H7 (cell line): ENCODE measurements around the gene DSTYK. TPM values are rescaled to one million over a fixed set of nuclear protein-coding genes. Genes with fewer than 3 reads are reported as not detected.

Experiments used
- DNase-seq: peaks from one replicate; pipeline ENCODE4 v3.0.0; 2012
- H3K27me3 ChIP-seq: 2 replicates; pipeline ENCODE4 v1.6.0; 2011; ENCODE audit warnings: mild to moderate bottlenecking, low read length; ENCODE audit not compliant: control insufficient read depth, insufficient read depth
- H3K36me3 ChIP-seq: replicated peaks from 2 replicates; pipeline ENCODE4 v1.5.1; 2011; ENCODE audit warnings: low read length; ENCODE audit not compliant: control insufficient read depth, insufficient read depth
- H3K4me3 ChIP-seq: 2 replicates; pipeline ENCODE4 v1.5.1; 2011; ENCODE audit warnings: low read depth, mild to moderate bottlenecking, control low read depth, low read length, moderate library complexity; ENCODE audit not compliant: insufficient read depth
- total RNA-seq: library from RNA; depleted of rRNA; stranded (reverse); fragments of >200 nt; shearing (Covaris generic); gene quantifications from 2 replicates; pipeline ENCODE4 v1.2.3, GENCODE V29; 2014

Gene DSTYK
- total RNA-seq, 1 experiment from 2014 or later, result 10.9 TPM

DNA sequence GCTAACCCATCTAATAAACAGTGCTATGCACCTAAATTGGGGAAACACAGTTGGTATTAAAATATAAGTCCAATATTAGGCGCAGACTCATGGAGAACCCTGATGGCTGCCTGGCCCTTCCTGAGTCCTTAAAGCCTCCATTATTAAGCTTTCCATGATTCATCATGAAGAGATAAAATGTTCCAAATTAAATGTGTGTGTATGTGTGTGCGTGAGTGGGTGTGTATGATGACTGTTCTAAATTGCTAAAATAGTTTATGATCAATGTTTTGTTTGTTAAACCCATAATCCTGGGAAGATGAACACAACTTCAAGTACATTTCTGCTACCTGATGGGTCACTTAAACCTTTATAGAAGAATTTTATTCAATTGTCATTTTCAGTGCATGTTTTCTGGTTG is 83.5 kb downstream of the DSTYK start:
- no peak overlapping the region for H3K4me3 ChIP-seq

DNA sequence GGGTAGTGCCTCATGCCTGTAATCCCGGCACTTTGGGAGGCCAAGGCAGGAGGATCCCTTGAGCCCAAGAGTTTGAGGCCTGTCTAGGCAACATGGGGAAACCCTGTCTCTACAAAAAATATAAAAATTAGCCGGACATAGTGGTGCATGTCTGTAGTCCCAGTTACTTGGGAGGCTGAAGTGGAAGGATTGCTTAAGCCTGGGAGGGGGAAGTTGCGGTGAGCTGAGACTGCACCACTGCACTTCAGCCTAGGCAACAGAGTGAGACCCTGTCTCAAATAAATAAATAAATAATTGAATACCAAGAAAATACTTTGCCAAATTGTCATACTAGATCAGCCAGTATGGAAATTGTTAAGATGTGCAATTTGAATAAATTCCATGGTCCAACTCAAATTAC is 83.9 kb downstream of the DSTYK start:
- Histone ChIP-seq H3K27me3 (no peaks in the 10 kb centered on the region), H3K4me3 (no peak overlapping the region), H3K36me3 (no peaks in the 10 kb centered on the region)
- DNase-seq, result no peak

More for the DNA sequence above, 83.5 kb downstream of the DSTYK start:
- H3K27me3 ChIP-seq, result no peaks in the 10 kb centered on the region
- no peak for DNase-seq
- no peaks in the 10 kb centered on the region for H3K36me3 ChIP-seq

DNA sequence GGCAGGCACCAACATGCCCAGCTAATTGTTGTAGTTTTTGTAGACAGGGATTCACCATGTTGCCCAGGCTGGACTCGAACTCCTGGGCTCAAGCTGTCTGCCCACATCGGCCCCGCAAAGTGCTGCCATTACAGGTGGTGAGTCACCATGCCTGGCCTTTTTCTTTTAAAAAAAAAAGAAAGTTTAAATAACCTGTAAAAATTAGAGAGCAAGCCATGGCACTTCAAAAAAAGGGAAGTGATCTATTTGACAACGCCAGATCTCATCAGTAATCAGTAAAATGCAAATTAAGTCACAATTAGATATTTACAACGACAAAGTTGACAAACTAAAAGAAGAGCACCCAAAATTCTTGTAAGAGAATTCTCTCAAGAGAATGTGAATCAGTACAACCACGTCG is 86.8 kb downstream of the DSTYK start:
- Histone ChIP-seq H3K36me3 (no peaks in the 10 kb centered on the region), H3K4me3 (no peak overlapping the region), H3K27me3 (no peaks in the 10 kb centered on the region)
- no peak for DNase-seq

DNA sequence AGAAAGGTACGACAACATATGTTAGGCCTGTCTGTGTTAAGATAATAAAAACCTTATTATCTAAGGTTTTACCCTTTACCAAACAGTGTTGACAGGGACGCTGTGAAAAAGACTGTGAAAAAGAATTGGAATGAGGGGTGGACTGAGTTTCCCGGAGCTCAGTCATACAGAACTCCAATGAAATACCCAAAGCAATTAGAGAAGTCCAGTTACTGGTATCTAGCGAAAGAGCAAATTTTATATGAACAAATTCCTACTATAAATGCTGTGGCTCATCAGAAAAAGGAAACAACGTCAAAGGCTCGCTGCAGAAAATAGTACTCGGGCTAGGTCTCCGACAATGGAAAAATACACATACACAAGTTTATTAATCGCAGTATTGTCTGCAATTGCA is 89.0 kb downstream of the DSTYK start:
- H3K4me3 ChIP-seq, result peak overlapping the region; percentile 99
- no peaks in the 10 kb centered on the region for H3K27me3 ChIP-seq
- H3K36me3 ChIP-seq, result peaks cover 1% of the 10 kb centered on the region
- no peak for DNase-seq

DNA sequence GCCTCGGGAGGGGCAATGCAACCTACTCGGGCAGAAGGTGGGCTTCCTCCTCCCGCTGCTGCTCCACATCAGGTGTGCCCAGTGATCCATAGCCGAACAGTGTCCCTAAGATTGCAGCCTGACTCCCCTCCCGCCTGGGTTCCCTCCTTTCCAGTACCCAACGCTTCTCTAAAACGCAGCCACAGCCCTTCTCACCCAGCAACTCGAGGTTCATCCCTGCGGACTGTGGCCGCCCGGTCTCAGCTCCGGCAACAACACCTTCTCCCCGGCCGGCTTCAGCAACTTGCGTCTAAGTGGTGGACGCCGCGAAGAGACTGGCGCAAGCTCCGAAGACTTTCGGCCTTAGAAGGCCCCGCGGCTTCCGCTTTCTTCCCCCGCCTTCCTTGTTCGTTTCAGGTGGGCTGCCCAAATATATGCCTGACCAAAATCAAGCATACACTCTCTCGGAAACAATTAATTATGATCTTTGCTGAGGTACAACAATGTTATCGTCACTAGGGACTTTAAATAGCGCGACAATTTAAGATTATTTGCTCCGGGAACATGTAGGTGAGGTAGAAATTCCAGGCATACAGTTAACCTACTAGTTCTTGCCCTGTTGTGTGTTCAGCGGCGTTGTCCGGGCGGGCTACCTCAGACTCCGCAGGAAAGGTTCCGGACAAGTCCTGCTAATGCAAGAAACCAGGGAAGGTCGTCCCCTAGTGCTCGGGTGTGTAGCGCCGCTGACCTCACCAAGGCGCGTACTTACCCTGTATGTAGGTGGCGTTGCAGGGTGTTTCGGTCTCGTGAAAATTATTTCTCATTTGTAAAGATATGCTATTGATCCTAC is 89.6 kb downstream of the DSTYK start, which contains the start of gene RBBP5:
Gene RBBP5 (minus strand): TSS at position 319 of the 829 bp plus-strand sequence. CDS start 105 bp downstream, at position 214.
- H3K36me3 ChIP-seq, result peaks cover 1% of the 10 kb centered on the region
- peak within 1 kb of the TSS; percentile 99 for H3K4me3 ChIP-seq
- DNase-seq, result peak; percentile 84
- H3K27me3 ChIP-seq, result no peaks in the 10 kb centered on the region

DNA sequence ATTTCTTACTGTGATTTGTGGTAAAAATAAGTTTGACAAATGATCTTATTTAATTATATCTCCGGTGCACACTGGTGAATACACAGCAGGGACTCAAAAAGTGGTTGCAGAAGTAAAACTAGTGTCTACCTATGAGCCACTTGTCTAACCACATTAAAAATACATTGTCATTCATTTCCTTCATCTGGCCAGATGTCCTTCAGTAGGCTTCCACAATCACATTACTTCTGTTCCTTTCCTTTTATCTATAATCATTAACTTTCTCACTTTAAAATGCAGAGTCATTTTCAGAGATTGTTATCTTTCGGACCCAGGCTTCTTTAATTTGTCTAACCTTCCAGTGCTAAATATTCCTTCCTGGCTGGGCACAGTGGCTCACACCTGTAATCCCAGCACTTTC is 92.8 kb downstream of the DSTYK start:
- H3K36me3 ChIP-seq, result peaks cover 1% of the 10 kb centered on the region
- no peak overlapping the region for H3K4me3 ChIP-seq
- no peak for DNase-seq
- H3K27me3 ChIP-seq, result no peaks in the 10 kb centered on the region

DNA sequence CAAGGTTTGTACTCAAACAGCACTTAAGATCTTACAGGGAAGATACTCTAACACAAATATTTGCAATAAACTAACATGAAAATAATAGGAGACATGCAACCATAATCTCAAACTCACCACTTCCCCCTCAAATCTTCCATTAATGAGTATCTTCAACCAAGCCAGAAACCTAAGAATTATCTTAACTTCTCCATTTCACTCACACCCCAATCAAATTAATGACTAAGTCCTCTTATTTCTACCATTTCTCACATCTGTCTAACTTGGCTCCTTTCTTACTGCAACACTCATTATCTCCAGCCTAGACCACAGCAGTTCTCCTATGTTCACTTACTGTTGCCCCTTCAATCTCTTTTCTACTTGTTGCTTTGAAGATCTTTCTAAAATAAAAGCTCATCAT is 100.1 kb downstream of the DSTYK start:
- Histone ChIP-seq H3K36me3 (peaks cover 2% of the 10 kb centered on the region), H3K4me3 (no peak overlapping the region), H3K27me3 (no peaks in the 10 kb centered on the region)
- DNase-seq, result no peak

DNA sequence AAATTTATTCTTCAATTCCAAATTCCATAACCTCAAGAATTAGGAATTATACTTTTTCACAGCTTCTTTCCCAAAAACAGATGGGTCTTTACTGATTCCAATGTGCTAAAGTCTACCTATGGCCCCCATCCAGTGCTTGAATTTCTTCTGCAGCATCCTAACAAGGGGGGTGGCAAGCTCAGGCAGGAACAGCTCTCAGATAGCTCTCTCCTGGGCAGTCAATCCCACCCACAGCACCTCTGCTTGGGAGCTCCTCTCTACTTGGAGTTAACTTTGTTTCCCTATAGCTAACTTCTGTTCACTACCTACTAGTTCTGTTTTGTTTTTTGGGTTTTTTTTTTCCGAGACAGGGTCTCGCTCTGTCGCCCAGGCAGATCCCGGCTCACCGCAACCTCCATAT is 101.8 kb downstream of the DSTYK start:
- DNase-seq, result no peak
- peaks cover 7% of the 10 kb centered on the region for H3K36me3 ChIP-seq
- H3K4me3 ChIP-seq, result no peak overlapping the region
- H3K27me3 ChIP-seq, result no peaks in the 10 kb centered on the region

DNA sequence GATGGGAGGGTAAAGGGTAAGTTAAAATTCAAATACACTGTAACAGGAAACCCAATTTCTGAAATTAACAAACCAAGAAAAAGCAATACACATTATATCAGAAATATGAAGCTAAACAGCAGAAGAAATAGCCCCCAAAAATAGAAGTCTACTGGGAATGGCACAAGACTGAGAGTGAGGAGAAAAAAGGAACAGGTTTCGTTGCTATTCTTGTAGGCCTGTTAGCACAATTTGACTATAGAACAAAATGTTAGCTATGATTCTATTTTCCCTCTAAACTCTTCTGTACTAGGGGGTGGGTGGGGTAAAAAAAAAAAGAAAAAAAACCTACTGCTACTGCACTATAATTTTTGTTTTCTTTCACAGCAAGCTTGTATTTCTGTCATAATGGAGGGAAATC is 102.2 kb downstream of the DSTYK start:
- H3K36me3 ChIP-seq, result peaks cover 8% of the 10 kb centered on the region
- DNase-seq, result no peak
- H3K4me3 ChIP-seq, result no peak overlapping the region
- H3K27me3 ChIP-seq, result no peaks in the 10 kb centered on the region

DNA sequence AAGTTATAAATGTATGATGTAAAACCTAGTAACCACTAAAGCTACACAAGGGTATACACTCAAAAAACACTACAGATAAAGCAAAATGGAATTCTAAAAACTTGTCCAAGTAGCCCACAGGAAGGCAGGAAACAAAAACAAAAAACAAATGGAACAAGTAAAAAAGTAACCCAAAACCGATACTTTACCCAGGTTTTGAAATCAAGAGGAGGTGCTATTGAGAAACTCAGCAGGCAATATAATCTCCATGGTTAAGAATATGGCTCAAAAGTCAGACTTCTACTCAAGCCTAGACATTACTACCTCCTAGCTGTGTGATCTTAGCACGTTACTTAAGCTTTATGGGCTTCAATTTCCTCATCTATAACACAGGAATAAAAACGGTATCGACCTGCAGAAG is 103.0 kb downstream of the DSTYK start:
- Histone ChIP-seq H3K36me3 (peaks cover 8% of the 10 kb centered on the region), H3K4me3 (no peak overlapping the region), H3K27me3 (no peaks in the 10 kb centered on the region)
- no peak for DNase-seq

DNA sequence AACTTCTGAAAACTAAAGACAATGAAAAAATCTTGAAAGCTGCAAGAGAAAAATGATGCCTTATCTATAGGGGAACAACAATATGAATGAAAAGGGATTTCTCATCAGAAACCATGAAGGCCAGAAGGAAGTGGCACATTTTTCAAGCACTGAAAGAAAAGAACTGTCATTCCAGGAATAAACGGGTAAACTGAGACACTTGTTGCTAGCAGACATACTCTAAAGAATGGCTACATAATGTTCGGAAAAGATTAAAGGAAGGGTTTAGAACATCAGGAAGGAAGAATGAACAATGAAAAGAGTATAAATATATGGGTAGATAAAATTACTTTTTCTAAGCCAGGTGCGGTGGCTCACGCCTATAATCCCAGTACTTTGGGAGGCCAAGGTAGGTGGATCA is 104.2 kb downstream of the DSTYK start:
- H3K36me3 ChIP-seq, result peaks cover 10% of the 10 kb centered on the region

DNA sequence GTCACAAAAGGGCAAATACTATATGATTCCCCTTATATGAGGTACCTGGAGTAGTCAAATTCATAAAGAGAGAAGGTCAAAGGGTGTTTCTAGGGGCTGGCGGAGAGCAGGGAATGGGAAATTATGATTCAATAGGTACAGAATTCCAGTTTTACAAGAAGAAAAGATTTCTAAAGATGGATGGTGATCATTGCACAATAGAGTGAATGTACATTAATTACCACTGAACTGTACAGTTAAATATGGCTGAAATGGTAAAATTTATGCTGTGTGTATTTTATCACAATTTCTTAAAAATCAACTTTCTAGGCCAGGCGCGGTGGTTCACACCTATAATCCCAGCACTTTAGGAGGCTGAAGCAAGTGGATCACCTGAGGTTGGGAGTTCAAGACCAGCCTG is 109.1 kb downstream of the DSTYK start:
- no peak overlapping the region for H3K4me3 ChIP-seq
- H3K36me3 ChIP-seq, result peaks cover 23% of the 10 kb centered on the region
- no peak for DNase-seq
- H3K27me3 ChIP-seq, result no peaks in the 10 kb centered on the region

More for the DNA sequence above, 104.2 kb downstream of the DSTYK start:
- Histone ChIP-seq H3K27me3 (no peaks in the 10 kb centered on the region), H3K4me3 (no peak overlapping the region)
- no peak for DNase-seq

DNA sequence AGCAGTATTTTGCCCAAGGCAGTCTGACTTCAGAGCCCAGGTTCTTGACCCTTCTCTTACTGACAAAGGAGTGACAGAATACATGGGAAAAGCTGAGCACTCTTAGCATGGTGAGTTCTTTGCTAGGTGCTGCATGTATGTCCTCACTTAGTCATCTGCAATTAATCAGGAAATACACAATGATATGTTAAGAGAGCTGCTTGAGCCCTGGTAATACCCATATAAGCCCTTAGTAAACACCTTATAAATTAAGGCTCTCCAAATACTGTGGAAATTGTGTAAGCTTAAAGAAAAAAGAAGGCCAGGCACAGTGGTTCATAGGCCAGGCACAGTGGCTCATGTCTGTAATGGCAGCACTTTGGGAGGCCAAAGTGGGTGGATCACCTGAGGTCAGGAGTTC is 113.3 kb downstream of the DSTYK start:
- H3K36me3 ChIP-seq, result peaks cover 33% of the 10 kb centered on the region
- DNase-seq, result no peak
- no peaks in the 10 kb centered on the region for H3K27me3 ChIP-seq
- no peak overlapping the region for H3K4me3 ChIP-seq

DNA sequence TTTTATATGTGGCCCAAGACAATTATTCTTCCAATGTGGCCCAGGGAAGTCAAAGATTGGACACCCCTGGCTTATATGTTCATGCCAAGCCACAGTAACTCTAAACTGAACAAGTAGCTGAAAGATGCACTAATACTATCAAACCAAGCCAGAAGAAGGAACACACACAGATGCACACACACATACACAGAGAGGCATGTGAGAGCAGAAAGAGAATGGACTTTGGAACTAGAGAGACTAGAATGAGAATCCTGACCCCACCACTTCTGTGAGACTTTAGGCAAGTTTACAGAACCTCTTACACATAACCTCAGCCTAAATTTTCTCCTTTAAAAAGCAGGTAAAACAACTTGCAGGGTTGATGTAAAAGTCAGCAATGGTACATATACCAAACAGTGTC is 116.1 kb downstream of the DSTYK start:
- no peaks in the 10 kb centered on the region for H3K27me3 ChIP-seq
- DNase-seq, result no peak
- H3K4me3 ChIP-seq, result no peak overlapping the region
- H3K36me3 ChIP-seq, result peaks cover 29% of the 10 kb centered on the region
